Peyer's patch (tissue), 4 donors: Measurements from ENCODE around the gene SLC25A38.

Experiments
- POLR2A ChIP-seq, 2 donors: fragments of 450-650 bp; IDR thresholded peaks; one replicate each; pipeline ENCODE4 v1.5.1; 2017; ENCODE audit warnings: antibody characterized with exemption in 2 of 2, mild to moderate bottlenecking in 2 of 2, moderate library complexity in 2 of 2
- TF ChIP-seq, protein P1 (sequence below), 6 experiments: fragments of 450-650 bp in 4 of 6; fragments of 200-600 bp in 2 of 6; sonication (generic) in 1 of 6; IDR thresholded peaks; one replicate each; pipeline ENCODE4 v1.5.1; 2017 to 2019; ENCODE audit warnings: antibody characterized with exemption in 6 of 6, mild to moderate bottlenecking in 3 of 6, moderate library complexity in 1 of 6

DNA sequence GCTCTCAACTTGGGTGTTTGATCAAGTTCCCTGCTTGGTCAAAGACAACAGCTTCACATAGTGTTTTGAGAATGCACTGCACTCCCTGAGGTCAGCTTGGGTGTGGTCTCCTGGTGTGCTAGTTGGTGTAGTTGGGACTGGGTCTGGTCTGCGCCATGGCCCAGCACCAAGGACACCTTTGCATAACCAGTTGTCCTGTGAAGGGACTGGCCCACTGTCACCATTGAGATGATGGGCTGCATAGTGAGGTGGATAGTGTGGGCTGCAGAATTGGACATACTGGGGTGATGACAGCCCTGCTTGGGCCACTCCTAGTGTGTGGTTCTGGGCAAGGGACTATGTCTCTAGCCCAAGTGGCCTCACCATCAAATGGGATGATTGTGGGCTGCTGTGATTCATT is 32.8 kb downstream of the SLC25A38 start:
- TF ChIP-seq, protein P1, sequence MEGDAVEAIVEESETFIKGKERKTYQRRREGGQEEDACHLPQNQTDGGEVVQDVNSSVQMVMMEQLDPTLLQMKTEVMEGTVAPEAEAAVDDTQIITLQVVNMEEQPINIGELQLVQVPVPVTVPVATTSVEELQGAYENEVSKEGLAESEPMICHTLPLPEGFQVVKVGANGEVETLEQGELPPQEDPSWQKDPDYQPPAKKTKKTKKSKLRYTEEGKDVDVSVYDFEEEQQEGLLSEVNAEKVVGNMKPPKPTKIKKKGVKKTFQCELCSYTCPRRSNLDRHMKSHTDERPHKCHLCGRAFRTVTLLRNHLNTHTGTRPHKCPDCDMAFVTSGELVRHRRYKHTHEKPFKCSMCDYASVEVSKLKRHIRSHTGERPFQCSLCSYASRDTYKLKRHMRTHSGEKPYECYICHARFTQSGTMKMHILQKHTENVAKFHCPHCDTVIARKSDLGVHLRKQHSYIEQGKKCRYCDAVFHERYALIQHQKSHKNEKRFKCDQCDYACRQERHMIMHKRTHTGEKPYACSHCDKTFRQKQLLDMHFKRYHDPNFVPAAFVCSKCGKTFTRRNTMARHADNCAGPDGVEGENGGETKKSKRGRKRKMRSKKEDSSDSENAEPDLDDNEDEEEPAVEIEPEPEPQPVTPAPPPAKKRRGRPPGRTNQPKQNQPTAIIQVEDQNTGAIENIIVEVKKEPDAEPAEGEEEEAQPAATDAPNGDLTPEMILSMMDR (IDR thresholded peaks at IDR 0.05) = no peak
- TF ChIP-seq POLR2A (IDR thresholded peaks at IDR 0.05) = no peak
